DMS 273 (cell line): Measurements from ENCODE around the gene EYS.

Experiments
- DNase-seq: peaks from one replicate; lab custom pipeline; 2025; ENCODE audit not compliant: unreplicated experiment; lab: John Stamatoyannopoulos, UW

Gene EYS

DNA sequence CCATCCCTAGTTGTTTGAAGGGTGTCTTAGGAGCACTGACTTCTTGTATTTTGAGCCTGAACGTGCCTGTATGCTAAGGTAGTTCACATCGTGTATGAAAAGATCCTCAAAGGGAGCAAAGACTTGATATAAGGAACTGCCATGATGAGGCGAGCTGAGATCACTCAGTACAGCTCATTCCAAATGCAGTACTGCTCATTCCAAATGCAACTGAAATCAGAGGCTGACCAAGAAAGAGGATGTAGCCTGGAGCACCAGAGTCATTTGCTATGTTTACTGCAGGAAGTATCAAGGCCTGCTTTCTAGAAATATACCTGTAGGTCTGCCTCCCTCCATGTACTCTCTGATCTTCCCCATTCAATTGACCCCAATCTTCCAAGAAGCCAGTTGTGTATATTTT lies 832.2 kb downstream of the EYS start:
- no peak for DNase-seq

DNA sequence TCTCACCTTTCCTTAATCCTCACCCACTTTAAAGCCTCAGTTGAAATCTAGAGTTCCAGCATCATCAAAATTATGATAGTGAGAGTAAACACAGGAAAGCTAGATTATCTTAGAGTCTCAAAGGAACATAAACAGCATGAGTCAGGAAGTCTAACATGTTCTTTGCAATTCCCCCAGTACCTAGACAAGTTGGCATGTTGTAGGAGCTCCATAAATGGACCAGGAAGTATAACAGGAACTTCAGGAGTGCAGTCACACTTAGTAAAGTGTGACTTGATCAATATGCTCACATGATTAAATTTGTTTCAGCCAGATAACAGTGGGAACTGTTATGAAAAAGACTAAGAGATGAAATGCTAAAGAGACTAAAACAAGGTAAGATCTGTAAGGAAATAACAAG lies 834.4 kb downstream of the EYS start:
- no peak for DNase-seq

GRCh38 chr6:64861039-64861651 lies 845.9 kb downstream of the EYS start:
- DNase-seq: no peak

DNA sequence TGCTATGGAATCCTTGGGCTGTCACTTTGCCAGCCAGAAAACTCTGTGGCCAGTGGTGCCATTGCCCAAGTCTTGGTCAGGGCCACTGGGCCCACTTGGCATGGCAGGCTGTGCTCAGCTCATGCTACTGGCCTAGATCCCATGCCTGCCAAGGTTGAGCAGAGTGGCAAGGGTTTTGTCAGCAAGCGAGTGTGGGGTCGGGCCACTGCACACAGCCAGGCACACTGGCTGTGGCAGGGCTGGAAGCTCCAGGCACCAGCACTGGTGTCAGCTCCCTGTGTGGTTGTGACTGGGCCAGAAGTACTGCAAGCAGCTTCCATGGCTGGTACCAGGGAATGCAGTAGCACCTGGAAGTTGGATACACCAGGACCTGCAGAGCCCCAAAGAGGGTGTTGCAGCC lies 846.8 kb downstream of the EYS start:
- no peak for DNase-seq

GRCh38 chr6:64850121-64850520 lies 856.9 kb downstream of the EYS start:
- DNase-seq: no peak

GRCh38 chr6:64848467-64848866 lies 858.6 kb downstream of the EYS start:
- no peak for DNase-seq

GRCh38 chr6:64847396-64847795 lies 859.6 kb downstream of the EYS start:
- no peak for DNase-seq

DNA sequence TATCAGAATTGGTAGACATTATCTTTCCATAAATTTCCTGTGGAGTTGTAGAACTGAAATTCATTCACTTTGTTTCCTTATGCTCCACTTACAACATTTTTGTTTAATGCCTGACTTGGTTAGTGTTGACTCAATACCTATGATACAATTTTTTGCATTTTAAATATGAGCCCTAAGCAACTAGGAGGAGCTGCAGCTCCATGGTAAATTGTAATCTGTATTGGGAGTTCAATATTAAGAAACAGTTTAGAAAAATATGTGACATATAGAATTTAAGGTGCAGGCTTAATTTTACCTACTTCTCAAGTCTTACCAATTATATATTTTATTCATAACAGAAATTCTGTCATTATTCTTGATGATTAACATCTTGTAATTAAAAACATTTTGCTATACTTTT lies 868.3 kb downstream of the EYS start:
- DNase-seq: peak; percentile 36

DNA sequence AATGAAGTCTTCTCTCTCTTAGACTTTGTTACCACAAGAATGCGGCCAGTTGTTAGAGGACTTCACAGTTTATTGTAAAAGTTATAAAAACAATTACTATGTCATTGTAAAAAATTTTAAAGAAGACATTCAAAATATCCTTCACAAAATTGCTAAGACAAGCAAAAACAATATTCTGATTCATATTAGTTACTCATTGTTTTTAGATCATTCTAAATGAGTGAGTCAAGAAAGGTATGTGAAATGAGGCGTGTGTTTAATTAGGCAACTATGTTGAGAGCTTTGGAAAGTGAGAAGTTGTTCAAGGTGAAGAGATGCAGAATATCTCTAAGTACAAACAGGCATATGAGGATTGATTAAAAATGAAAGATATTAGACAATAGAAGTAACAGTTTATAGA lies 875.3 kb downstream of the EYS start:
- no peak for DNase-seq

- peak; percentile 74 for DNase-seq
These were observed 889.5 kb downstream of the EYS start for GRCh38 chr6:64817525-64817924.

GRCh38 chr6:64815718-64816117 lies 891.3 kb downstream of the EYS start:
- no peak for DNase-seq

DNA sequence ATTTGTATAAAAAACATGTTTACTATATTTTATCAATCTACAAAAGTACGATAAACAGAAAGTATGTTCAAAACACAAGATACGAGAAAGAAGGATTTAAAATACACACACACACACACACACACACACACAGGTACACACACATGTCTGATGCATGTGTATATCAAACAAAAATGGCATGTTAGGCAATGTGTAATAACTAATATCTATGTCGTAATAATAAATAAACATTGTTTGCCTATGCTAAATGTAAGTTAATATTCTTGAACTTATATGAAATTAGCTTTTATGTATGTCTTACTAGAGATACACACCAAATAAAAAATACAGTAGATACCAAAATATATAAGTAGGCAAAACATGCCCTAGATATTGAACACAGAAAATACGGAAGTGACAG lies 894.9 kb downstream of the EYS start:
- no peak for DNase-seq

DNA sequence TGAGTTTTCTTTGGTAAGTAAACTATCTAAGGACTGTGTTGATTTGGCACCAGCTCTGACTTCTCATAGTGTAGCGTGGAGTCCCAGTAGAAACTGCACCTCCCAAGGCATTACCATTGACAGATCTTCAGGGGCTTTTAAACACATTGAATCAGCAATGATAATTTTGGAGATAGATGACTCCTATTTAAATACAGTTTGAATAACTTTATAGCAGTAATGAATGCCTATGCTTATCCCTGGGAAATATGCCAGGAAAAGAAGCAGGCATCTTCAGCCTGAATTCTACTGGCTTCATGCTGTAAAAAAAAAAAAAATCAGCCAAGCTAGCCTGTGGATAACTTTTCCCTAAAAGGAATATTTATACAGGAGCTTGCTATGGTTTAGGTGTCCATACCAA lies 895.9 kb downstream of the EYS start:
- no peak for DNase-seq

DNA sequence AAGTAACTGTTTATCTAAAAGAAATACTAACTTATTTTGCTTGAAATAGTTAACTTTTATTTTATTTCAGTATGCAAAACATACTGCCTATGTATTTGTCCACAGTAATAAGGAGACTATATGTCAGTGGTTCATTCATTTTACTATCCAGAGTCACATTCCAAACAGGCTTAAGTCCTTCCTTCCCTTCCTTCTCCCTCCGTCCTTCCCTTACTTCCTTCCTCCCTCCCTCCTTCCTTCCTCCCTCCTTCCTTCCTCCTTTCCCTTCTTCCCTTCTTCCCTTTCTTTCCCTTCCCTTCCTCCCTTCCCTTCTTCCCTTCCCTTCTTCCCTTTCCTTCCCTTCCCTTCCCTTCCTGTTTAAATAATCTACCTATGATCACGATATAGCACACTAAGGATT lies 899.2 kb downstream of the EYS start:
- DNase-seq: no peak

GRCh38 chr6:64803470-64804166 lies 903.4 kb downstream of the EYS start:
- no peak for DNase-seq

DNA sequence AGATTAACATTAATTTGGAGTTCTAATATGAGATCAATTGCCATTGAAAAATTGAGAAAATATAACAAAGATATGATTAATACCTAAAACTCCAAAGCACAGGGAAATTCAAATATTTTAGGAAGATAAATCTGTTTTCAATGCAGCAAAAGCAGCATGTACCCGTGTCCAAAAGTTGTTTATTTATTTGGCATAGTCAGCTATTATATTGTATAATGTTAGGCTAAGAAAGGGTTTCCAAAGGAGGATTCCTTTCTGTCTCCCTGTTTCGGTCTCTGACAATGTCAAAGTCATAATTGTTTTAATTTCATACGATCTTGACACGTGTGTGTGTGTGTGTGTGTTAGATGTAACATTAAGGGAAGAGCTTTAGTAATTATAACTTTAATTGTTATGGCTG lies 914.5 kb downstream of the EYS start:
- DNase-seq: no peak

DNA sequence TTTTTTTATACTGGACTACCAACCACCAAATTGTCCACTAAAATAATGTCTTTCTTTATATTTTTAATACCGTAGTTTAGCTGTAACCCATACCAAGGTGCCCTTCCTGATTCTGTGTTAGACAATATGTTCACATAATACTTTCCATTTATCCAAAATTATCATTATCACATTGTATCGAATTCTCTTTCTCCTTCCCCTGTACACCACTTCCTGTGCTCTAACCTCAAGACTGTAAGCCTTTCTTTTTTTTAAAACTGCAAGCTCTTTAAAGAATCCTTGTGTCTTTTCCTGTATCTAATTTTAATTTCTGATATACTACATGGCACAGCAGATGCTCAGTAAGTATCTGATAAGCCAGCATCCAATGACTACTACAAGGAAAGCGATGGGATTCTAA lies 917.5 kb downstream of the EYS start:
- no peak for DNase-seq

- DNase-seq: no peak
These were observed 920.3 kb downstream of the EYS start for GRCh38 chr6:64786736-64787135.

- no peak for DNase-seq
These were observed 924.1 kb downstream of the EYS start for GRCh38 chr6:64782877-64783276.

DNA sequence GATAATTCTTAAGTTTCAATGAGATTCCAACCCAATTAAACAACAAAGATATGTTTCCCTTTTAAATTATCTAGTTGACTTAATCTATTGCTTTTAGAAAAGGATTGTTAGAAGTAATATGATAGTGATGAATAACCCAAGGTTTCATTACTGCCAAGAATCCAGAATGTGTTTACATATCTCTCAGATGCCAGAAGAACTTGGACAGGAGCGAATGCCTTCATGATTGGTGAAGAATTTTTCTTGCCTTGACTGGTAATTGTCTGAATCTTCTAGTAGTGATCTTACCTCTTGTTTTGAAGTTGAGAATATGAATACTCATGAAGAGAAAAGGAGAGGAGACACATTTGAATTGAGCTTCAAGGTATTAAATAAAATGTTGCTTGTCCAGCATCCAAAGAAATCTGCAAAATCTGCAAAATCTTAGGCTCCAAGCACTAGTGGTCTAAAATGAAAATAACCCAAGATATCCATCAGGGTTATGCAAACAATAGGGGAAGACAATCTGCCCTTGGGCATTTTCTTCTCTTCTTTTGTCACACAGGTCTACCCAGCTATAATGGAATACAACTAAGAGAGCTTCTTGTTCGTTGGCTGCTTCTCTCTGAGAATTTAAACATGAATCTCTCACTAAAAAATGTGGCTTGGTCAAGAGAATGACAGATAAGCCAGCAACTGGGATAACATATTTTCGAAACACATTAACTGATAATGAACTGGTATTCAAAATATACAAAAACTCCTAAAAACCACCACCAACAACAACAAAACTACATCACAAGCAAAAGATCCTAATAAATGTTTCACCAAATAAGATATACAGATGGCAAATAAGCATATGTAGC lies 928.9 kb downstream of the EYS start:
- DNase-seq: no peak

GRCh38 chr6:64776359-64776758 lies 930.7 kb downstream of the EYS start:
- DNase-seq: no peak

GRCh38 chr6:64774881-64775280 lies 932.1 kb downstream of the EYS start:
- no peak for DNase-seq
